NK-92 (cell line): Measurements from ENCODE around the gene KRT14.
"Not testable (repeated sequence)": the region's sequence is repeated elsewhere in the genome, so short reads cannot be mapped to it uniquely, and the experiment has no call there.

Source experiments
- DNase-seq: peaks from one replicate; lab custom pipeline; 2025; ENCODE audit not compliant: unreplicated experiment; lab: John Stamatoyannopoulos, UW

Gene KRT14

GRCh38 chr17:41548844-41549595 is 37.7 kb downstream of the KRT14 start:
- DNase-seq: no peak

- DNase-seq: no peak
These were observed 38.5 kb downstream of the KRT14 start for GRCh38 chr17:41547921-41548843.

DNA sequence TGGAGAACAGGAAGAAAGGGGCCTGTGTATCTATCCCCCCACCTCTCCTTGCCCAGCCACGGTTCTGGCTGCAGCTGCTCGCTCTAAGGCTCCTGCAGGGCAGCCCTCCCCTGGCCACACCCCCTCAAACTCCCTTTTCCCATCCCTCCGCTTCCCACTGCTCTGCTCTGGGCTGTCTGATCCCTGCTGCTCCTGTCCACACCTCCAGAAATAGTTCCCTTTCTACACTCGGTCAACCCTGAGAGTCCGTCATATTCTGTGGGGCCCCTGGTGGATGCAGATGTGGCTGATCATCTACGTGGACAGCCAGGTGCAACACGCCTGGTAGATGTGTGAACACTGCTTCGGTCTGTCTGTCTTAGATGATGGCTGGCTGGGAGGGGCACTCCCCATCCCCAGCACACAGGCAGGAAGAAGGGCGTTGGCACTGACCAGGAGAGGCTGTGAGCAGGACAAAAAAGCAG is 39.3 kb downstream of the KRT14 start:
- DNase-seq: no peak

DNA sequence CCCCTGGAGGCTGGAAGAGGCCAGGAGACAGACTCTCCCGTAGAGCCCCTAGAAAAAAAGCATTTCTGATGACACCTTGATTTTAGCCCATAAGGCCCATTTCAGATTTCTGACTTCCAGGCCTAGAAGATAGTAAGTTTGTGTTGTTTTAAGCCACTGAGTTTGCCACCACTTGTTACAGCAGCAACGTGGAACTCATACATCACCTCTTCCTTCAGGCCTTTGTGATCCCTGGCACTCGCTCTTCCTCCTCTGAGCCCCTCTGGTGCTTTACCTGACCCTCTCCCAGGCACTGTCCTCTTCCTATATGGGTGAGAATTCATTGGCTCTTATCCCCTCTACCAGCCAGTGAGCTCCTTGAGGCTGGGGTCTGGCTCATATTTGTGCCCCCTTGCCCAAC is 39.9 kb downstream of the KRT14 start:
- DNase-seq: no peak

DNA sequence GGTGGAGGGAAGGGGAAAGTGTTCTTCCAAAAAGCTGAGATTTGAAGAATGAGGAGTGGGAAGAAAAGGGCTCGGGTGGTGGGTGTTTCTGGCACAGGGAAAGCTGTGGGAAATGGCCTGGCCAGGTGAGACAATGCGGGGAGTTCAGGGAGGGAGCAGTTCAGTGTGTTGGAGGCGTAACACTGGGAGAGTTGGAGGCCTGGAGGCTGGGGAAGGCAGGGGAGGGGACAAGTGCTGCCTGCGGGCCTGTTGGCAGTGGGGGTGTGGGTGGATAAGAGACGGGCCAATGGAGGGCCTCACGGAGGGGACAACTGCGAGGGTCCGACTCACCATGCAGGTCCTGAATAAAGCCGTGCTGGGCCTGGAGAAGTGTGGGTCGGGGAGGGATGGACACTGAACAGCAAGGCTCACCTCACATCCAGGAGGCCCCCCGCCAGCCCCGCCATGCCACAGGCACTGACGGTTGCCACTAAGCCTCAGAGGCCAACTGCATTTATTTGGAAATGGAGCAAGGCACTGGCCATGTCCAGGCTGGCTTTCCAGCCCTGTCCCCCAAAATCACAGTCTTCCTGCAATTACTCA is 40.8 kb downstream of the KRT14 start:
- DNase-seq: no peak

DNA sequence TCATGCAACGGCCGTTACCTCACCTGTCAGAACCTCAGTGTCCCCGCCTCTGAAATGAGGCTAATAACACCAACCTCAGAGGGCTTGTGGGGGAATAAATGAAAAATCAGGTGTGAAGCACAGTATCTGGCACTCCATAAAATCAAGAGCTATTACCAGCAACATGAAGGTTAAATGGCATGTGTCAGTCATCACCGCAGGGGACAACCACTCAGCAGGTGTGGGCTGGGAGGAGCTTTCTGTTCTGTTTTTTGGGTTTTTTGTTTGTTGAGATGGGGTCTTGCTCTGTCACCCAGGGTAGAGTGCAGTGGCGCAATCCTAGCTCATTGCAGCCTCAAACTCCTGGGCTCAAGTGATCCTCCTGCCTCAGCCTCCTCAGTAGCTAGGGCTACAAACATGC is 41.8 kb downstream of the KRT14 start:
- no peak for DNase-seq

DNA sequence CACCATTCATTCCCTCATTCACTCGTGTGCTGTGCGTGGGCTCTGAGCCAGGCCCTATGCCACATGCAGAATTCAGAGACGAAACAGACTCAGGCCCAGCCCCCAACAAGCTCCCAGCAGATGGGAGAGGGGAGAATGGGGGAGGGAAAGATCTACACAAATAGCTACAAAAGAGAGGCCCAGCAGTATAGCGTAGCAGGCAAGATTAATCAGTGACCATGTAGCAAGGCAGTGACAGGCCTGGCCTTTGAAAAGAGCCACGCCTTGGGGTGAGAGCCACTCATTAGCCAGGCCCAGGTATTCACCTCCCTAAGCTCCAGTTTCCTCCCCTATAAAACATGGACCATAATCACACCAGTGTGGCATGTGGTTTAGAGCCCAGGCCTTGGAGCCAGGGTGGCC is 42.2 kb downstream of the KRT14 start:
- no peak for DNase-seq

GRCh38 chr17:41542786-41543185 is 43.9 kb downstream of the KRT14 start:
- DNase-seq: not testable (repeated sequence)

DNA sequence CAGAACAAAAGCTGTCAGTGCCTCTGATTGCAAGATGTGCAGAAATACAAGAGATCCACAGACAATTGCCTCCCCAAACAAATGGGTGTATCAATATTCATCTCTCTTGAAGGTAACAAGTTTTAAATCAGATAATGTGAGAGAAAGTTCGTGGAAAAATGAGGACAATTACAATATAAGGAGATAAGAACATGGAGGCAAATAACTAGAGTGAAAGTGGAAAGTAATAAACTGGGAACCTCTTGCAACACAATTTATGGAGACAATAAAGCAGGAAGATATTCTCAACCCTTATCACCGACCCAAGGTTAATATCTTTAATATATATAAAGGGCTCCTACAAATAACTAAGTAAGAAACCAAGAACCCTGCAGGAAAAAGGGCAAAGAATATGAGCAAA is 44.3 kb downstream of the KRT14 start:
- no peak for DNase-seq

- DNase-seq: no peak
These were observed 45.6 kb downstream of the KRT14 start for GRCh38 chr17:41540921-41541625.

GRCh38 chr17:41539979-41540701 is 46.6 kb downstream of the KRT14 start:
- DNase-seq: no peak

- no peak for DNase-seq
These were observed 47.6 kb downstream of the KRT14 start for GRCh38 chr17:41539071-41539492.

DNA sequence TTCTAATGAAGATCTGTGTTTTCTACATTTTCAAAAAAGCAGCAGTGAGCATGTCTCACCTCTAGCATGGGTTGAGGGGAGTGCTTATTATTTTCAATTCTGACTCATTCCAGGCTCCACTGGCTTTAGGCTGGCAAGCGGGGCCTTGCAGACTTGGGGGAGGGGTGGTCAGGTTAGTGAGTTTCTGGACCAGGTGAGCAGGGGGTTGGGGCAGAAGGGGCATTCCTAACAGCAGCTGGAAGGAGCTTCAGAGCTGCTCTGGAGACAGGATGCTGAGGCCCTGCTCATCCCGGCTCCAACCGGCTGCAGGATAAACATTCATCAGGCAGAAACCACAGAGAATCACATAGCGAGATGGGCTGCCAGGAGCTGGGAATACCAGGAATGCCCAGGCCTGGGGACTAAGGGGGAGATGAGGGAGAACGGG is 48.1 kb downstream of the KRT14 start:
- DNase-seq: no peak

GRCh38 chr17:41537990-41538389 is 48.7 kb downstream of the KRT14 start:
- DNase-seq: no peak

DNA sequence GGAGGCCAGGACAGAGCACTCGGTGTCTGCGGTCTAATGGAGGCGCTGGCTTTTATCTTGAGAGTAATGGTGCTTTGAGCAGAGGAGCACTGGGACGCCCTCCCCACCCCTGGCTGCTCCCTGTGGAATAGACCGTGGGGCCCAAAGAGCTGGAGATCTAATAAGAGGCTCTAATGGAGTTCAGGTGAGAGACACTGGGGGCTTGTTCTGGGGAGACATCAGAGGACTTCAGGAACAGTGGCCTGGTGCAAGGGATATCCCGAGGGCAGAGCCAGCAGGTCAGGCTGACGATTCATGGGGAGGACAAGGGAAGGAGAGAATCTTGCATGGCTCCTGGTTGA is 49.1 kb downstream of the KRT14 start:
- no peak for DNase-seq

- no peak for DNase-seq
These were observed 49.7 kb downstream of the KRT14 start for GRCh38 chr17:41536741-41537613.

DNA sequence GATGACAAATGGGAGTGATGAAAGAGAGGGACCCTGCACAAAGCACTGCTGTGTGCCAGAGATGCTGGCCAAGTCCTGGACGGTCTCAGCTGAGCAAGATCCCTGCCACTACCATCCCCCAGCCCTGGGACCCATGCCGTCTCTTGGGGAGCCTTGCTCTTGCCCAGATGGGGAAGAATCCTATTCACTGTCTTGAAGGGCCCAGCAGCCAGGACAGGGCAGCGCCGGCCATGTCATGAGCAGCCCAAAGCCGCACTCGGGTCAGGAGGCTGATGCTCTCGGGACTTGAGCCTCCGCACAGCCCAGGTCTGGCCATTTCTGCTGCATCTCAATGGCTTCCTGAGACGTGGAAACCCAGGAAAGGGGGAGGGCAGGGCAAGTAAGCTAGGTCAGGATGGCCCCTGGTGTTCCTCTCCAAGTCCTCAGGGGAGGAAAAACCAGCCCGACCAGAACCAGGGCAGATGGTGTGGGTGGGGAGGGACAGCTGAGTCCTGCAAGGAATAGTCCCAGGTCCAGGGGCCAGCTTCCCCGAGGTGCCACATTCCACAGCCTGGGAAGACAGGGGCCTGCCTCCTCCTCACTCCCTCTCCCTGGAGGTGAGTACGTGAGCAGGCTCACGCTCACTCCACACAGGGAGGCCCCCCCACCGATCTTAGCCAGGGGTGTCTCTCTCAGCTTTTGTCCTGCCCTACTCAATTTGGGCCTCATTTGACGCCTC is 50.8 kb downstream of the KRT14 start:
- DNase-seq: no peak

DNA sequence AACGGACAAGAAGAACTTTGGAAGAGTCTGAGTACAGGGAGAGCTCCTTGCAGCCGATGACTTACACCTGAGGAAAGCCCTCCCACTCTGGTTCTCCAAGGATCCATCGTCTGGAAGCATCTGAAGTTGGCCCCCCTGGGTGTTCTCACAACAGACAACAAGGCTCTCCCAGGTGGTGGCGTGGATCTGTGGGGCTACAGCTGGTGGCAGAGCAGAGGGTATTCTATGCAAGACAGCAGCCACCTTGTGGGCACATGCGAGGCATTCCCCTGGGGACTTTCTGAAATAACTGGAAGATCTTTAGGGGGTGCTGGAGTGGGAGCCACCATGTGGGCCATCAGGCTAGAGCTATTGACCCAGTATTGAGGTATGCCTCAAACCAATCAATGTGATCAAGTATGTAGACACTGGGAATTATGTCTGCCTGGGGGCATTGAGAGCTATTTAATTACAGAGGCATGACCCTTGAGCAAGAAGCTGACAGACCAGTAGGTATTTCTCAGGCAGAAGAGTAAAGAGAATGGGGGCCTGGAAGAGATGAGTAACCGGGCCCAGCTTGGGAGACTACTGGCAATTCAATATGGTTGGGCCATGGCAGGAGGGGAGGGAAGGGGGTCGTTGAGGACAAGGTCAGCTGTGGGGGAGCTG is 51.7 kb downstream of the KRT14 start:
- no peak for DNase-seq
